GM18498 (cell line): ENCODE measurements around the gene CHD5.

Experiments used
- ATAC-seq: cut with Tn5 transposase; IDR thresholded peaks from one replicate; pipeline ENCODE4 v1.9.1; 2021; ENCODE audit warnings: mild to moderate bottlenecking, moderate library complexity; ENCODE audit not compliant: unreplicated experiment

CHD5 gene

GRCh38 chr1:6154525-6155319 lies 25.4 kb downstream of the CHD5 start:
- no peak for ATAC-seq

GRCh38 chr1:6152882-6153281 lies 27.2 kb downstream of the CHD5 start:
- no peak for ATAC-seq

GRCh38 chr1:6152181-6152580 lies 27.9 kb downstream of the CHD5 start:
- ATAC-seq = no peak

- no peak for ATAC-seq
These were observed 28.8 kb downstream of the CHD5 start for GRCh38 chr1:6151291-6151822.

GRCh38 chr1:6150006-6150938 lies 29.8 kb downstream of the CHD5 start:
- no peak for ATAC-seq

- ATAC-seq = no peak
These were observed 30.5 kb downstream of the CHD5 start for GRCh38 chr1:6149597-6149996.

- ATAC-seq = no peak
These were observed 31.5 kb downstream of the CHD5 start for GRCh38 chr1:6148497-6149241.

- no peak for ATAC-seq
These were observed 34.2 kb downstream of the CHD5 start for GRCh38 chr1:6145864-6146410.

- no peak for ATAC-seq
These were observed 34.7 kb downstream of the CHD5 start for GRCh38 chr1:6145396-6145750.

- no peak for ATAC-seq
These were observed 35.3 kb downstream of the CHD5 start for GRCh38 chr1:6144647-6145395.

- ATAC-seq = no peak
These were observed 35.9 kb downstream of the CHD5 start for GRCh38 chr1:6144175-6144574.

GRCh38 chr1:6143395-6143794 lies 36.7 kb downstream of the CHD5 start:
- no peak for ATAC-seq

GRCh38 chr1:6142734-6143133 lies 37.4 kb downstream of the CHD5 start:
- no peak for ATAC-seq

- no peak for ATAC-seq
These were observed 38.0 kb downstream of the CHD5 start for GRCh38 chr1:6142036-6142621.

GRCh38 chr1:6141592-6141991 lies 38.5 kb downstream of the CHD5 start:
- ATAC-seq = no peak

- no peak for ATAC-seq
These were observed 39.7 kb downstream of the CHD5 start for GRCh38 chr1:6140413-6140812.

GRCh38 chr1:6137758-6138157 lies 42.4 kb downstream of the CHD5 start:
- ATAC-seq = no peak

GRCh38 chr1:6136516-6137220 lies 43.5 kb downstream of the CHD5 start:
- no peak for ATAC-seq
